SH-SY5Y (cell line): ENCODE results near the gene IL25.

Source experiments
- GATA2 ChIP-seq: IDR thresholded peaks from 2 replicates; pipeline ENCODE4 v1.6.1; 2011; ENCODE audit warnings: mild to moderate bottlenecking, low read depth, low read length
- GATA3 ChIP-seq: IDR thresholded peaks from 2 replicates; pipeline ENCODE4 v1.6.1; 2011; ENCODE audit warnings: low read depth, mild to moderate bottlenecking, low read length, moderate library complexity

DNA sequence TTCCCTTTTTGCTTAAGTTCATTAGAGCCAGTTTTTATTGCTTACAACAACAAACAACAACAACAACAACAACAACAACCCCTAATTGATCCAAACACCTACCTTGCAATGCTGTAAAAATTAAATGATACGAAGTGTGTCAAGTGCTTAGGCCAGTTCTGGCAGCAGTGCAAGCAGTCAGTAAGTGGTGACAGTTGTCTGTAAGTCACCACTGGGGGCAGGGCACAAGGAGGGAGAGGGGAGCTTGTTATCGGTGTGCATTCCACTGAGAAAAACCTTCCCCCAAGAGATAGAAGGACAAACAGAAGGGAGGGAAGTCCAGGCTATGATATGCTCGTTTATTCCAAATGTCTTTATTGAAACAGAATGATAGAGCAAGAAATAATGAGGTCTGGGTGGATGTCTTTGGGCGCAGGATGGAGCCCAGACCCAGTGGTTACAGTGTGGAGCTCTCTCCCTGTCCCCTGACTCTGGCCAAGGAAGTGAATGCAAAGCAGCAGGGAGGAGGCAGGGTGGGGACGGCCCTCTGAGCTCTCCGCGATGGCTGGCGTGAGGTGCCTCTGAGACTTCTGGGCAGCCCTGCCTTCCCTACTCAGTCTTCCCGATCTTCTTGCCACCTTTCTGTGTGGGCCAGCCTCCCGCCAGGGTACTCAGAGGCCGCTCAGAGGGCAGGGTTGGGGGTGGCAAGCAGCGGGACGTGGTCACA lies 26.5 kb upstream of the IL25 start:
- TF ChIP-seq GATA2 (no peak), GATA3 (no peak)
